ENCODE results near the gene AFAP1. TPM values are rescaled to one million over a fixed set of nuclear protein-coding genes. Genes with fewer than 3 reads are reported as not detected.

Gene AFAP1
- total RNA-seq, 4 donors from 2014 or later, result 4.4 to 16.6 (median 10.7) TPM

DNA sequence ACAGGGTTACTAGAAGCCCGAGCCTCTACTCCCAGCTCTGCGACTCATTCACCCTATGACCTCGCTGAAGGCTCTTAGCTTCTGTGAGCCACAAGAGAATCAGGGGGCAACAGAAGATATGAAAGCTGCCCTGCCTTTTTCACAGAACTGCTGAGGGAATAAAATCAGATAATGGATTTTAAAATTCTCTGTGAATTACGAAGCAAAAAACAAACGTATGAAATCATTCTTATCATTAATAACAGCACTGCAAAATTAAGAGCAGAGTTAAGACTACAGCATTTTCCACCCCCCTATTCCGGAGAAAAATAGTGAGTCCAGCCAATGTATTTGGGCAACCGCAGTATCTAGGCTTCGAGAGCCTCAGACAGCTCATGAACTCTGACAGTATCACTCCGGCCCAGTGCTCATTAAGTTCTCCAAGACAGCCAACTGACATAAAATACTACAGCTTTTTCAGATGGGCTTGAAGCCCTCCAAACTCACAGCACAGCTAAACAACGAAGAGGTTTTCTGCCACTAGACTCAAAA is 33.4 kb downstream of the AFAP1 start:
- intact Hi-C loops (cut with DNase I), result no loop called here
- TF ChIP-seq CTCF (IDR thresholded peaks at IDR 0.05), result no peak
- no peak for TF ChIP-seq POLR2A (IDR thresholded peaks at IDR 0.05)
- no peak for DNase-seq
- peak overlapping the region in 3 of 4 donors; percentile 46 to 80 (median 66) for H3K27ac ChIP-seq
- H3K4me1 ChIP-seq, result peaks cover 18 to 90% (median 47%) of the 10 kb centered on the region in 3 donors
- WGBS, 2 donors, result 55 to 58% methylated on average over 10 of the region's 10 CpGs
- no peaks in the 10 kb centered on the region for H3K36me3 ChIP-seq
- peak overlapping the region in 1 of 4 donors; percentile 20 for H3K4me3 ChIP-seq
- no peaks in the 10 kb centered on the region for H3K27me3 ChIP-seq
- no peaks in the 10 kb centered on the region for H3K9me3 ChIP-seq

DNA sequence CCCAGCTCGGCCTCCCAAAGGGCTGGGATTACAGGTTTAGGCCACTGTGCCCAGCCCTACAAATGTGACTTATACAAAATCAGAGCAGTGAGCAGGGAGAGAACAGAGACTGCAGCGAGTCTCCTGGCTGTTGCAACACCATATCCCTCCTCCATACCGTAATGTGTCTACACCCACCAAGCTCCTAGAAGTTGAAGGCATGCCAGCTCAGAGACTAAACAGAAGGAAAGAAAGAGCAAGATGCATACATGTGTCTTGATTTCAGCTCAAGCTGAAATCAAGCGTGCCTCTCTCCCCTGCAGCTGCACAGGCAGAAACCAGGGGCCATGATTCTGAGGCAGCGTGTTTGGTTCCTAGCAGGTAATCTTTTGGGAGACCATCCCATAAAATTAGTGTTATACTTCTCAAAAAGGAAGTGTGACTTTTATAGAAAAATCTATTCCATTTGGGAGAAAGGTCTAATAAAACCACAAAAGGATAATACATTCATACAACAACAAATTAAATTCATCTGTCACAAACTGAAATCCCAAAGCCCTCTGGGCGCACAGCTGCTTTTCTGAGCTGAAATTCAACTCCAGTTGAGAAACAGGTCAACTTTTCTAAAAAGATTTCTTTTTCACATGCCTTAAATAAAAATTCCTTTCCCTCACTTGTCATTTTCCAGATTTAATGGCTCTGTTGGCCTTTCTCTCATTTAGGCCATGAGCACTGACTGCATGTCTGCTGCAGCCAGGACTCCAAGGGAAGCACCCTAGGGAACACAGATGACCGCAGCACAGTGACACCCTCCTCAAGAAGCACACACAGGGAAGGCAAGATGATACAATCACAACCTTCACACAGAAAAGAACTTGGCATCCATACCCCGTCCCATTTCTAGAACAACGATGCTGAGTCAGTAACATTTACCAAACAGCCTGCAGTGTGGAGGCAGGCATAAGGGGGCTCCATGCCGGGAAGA is 34.4 kb downstream of the AFAP1 start:
- Histone ChIP-seq H3K4me3 (peak overlapping the region in 1 of 4 donors; percentile 20), H3K27ac (peak overlapping the region; percentile 40 to 80 (median 56)), H3K4me1 (peaks cover 14 to 86% (median 43%) of the 10 kb centered on the region in 3 donors), H3K27me3 (no peaks in the 10 kb centered on the region), H3K36me3 (no peaks in the 10 kb centered on the region), H3K9me3 (no peaks in the 10 kb centered on the region)
- no peak for TF ChIP-seq POLR2A (IDR thresholded peaks at IDR 0.05)
- TF ChIP-seq CTCF (IDR thresholded peaks at IDR 0.05), result no peak
- intact Hi-C loops (cut with DNase I), result no loop called here
- DNase-seq, result no peak
- 30 to 45% methylated on average over 8 to 10 of the region's 10 CpGs for WGBS, 2 donors

DNA sequence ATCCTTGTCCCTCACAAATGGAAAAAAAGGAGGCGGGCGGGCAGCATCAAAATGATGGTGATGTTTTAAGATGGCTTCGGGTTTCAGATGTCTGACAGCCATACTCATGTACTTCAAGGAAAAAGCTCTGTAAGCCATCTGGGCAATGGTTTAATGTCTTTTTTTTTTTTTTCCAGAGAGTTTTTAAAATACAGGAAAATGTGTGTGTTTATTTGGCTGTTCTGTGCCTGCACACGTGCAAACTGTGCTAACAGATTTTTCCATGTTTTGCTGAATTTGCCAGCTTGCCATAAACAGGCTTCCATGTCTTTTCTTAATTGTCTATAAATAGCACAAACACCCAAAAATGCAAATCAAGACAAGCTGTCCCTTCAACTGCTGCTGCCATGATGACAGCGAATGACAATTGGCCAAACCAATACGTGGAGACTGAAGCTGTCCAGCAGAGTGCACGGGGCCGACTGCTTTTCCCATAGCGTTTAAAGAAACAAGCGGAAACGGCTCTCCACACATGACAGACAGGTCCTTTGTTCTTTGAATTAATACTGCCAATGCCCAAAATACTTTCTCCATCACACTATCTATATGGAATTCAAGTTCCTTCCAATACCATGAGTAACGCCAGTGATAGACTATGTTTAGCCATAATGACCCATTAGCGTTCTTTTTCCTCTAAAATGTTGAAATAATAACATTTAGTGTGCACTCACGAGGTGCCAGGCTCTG is 35.7 kb downstream of the AFAP1 start:
- 57 to 62% methylated on average over 13 to 14 of the region's 14 CpGs for WGBS, 2 donors

GRCh38 chr4:7902826-7903225 is 36.8 kb downstream of the AFAP1 start:
- TF ChIP-seq POLR2A (IDR thresholded peaks at IDR 0.05) (no peak), CTCF (IDR thresholded peaks at IDR 0.05) (no peak)
- Histone ChIP-seq H3K36me3 (no peaks in the 10 kb centered on the region), H3K4me1 (peaks cover 9 to 85% (median 37%) of the 10 kb centered on the region in 3 donors)

More for the DNA sequence above, 35.7 kb downstream of the AFAP1 start:
- intact Hi-C loops (cut with DNase I), result no loop called here
- H3K9me3 ChIP-seq, result no peaks in the 10 kb centered on the region
- H3K36me3 ChIP-seq, result no peaks in the 10 kb centered on the region
- TF ChIP-seq CTCF (IDR thresholded peaks at IDR 0.05) (no peak), POLR2A (IDR thresholded peaks at IDR 0.05) (no peak)
- H3K27me3 ChIP-seq, result no peaks in the 10 kb centered on the region
- peaks cover 9 to 85% (median 32%) of the 10 kb centered on the region in 3 donors for H3K4me1 ChIP-seq
- DNase-seq, result no peak
- H3K4me3 ChIP-seq, result no peak overlapping the region
- peak overlapping the region in 3 of 4 donors; percentile 46 to 80 (median 66) for H3K27ac ChIP-seq

More at GRCh38 chr4:7902826-7903225, 36.8 kb downstream of the AFAP1 start:
- 60 to 93% methylated on average over 2 of the region's 2 CpGs for WGBS, 2 donors
- H3K9me3 ChIP-seq, result no peaks in the 10 kb centered on the region
- DNase-seq, result no peak
- no peaks in the 10 kb centered on the region for H3K27me3 ChIP-seq
- intact Hi-C loops (cut with DNase I), result no loop called here
- H3K27ac ChIP-seq, result peak overlapping the region in 2 of 4 donors; percentile 31 to 66
- no peak overlapping the region for H3K4me3 ChIP-seq

All from esophagus squamous epithelium (tissue), 5 donors.